Subcutaneous abdominal adipose tissue (tissue), 5 donors: ENCODE measurements around the gene ASB6.

Experiments used
- H3K27ac ChIP-seq: one replicate; pipeline ENCODE4 v1.7.0; 2013; ENCODE audit warnings: low read depth, mild to moderate bottlenecking, inconsistent platforms, low read length, moderate library complexity
- H3K27me3 ChIP-seq, 5 donors: one replicate each; pipeline ENCODE4 v1.7.0; 2013; ENCODE audit warnings: low read length in 5 of 5, inconsistent platforms in 1 of 5; ENCODE audit not compliant: control insufficient read depth in 5 of 5, insufficient read depth in 4 of 5
- H3K36me3 ChIP-seq, 5 donors: one replicate each; pipeline ENCODE4 v1.7.0; 2013; ENCODE audit warnings: low read length in 5 of 5; ENCODE audit not compliant: control insufficient read depth in 5 of 5, insufficient read depth in 5 of 5
- H3K4me1 ChIP-seq, 5 donors: one replicate each; pipeline ENCODE4 v1.7.0; 2013; ENCODE audit warnings: low read length in 5 of 5, mild to moderate bottlenecking in 3 of 5, moderate library complexity in 1 of 5; ENCODE audit not compliant: control insufficient read depth in 5 of 5, insufficient read depth in 5 of 5
- H3K4me3 ChIP-seq, 5 donors: one replicate each; pipeline ENCODE4 v1.7.0; 2013; ENCODE audit warnings: low read length in 5 of 5, low read depth in 1 of 5
- H3K9ac ChIP-seq, 5 donors: one replicate each; pipeline ENCODE4 v1.7.0; 2013; ENCODE audit warnings: low read length in 5 of 5, mild to moderate bottlenecking in 4 of 5, moderate library complexity in 3 of 5
- H3K9me3 ChIP-seq, 5 donors: one replicate each; pipeline ENCODE4 v1.7.0; 2013; ENCODE audit warnings: low read length in 5 of 5; ENCODE audit not compliant: control insufficient read depth in 5 of 5
- donor health status: healthy.
- donor health status: healthy.
- donor health status: healthy.
- donor health status: healthy.
- donor health status: healthy.

The ASB6 gene

DNA sequence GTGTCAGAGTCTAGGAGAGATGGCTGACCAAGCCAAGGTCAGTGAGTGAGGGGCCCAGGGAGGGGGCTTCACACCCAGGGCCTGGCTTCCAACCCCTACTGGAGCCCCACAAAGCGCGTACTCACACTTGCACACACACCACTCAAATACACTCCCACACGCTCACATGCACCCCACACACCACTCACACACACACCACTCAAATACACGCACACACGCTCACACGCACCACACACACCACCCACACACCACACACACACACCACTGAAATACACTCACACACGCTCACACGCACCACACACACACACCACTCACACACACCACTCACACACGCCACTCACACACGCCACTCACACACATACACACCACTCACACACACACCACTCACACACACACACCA, 5.7 kb upstream of the ASB6 start:
- H3K4me3 ChIP-seq = no peak overlapping the region
- peaks cover 0 to 6% (median 5%) of the 10 kb centered on the region in 5 donors for H3K4me1 ChIP-seq
- H3K27me3 ChIP-seq = no peaks in the 10 kb centered on the region
- no peaks in the 10 kb centered on the region for H3K9me3 ChIP-seq
- H3K36me3 ChIP-seq = no peaks in the 10 kb centered on the region
- no peak overlapping the region for H3K9ac ChIP-seq
- H3K27ac ChIP-seq = no peak overlapping the region

DNA sequence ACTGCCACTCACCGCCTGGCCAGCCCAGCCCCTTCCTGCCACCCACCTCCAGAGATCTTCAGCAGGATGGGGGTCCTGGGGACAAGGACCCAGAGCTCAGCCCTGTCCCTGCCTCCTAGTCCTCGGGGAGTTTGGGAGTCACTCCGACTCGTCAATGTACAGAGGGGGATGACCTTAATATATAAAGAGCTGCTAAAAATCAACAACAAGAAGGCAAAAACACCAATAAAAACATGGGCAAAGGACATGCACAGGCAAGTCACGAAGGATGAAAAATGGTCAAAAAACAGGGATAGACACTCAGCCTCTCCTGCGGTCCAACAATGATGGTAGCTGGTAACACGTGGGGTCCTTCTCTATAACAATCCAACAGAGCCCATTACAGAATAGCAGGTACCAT, 4.7 kb upstream of the ASB6 start:
- Histone ChIP-seq H3K9ac (no peak overlapping the region), H3K4me3 (no peak overlapping the region), H3K4me1 (peaks cover 0 to 10% (median 6%) of the 10 kb centered on the region in 5 donors), H3K9me3 (no peaks in the 10 kb centered on the region), H3K27ac (no peak overlapping the region), H3K27me3 (no peaks in the 10 kb centered on the region), H3K36me3 (no peaks in the 10 kb centered on the region)

DNA sequence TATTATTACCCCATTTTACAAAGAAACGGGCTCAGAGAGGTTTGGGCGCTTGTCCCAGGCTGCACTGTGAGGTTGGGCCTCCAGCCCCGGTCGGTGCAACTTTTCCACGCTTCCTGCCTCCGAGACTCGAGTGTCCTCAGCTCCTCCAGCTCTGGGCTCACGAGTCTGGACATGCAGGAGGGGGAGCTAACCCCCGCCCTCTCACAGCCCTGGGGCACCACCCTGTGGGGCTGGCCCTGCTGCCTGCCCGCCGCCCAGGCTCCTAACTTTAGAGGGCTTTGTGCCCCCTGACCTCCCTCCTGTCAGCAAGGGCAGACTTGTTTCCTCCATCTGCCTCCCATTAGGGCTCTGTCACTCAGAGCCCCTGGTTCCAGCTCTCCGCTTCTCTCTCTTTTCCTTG, 4.3 kb upstream of the ASB6 start:
- Histone ChIP-seq H3K9me3 (no peaks in the 10 kb centered on the region), H3K4me1 (peaks cover under 1 to 15% (median 10%) of the 10 kb centered on the region in 5 donors), H3K36me3 (no peaks in the 10 kb centered on the region), H3K27me3 (no peaks in the 10 kb centered on the region), H3K9ac (no peak overlapping the region), H3K27ac (no peak overlapping the region), H3K4me3 (no peak overlapping the region)

DNA sequence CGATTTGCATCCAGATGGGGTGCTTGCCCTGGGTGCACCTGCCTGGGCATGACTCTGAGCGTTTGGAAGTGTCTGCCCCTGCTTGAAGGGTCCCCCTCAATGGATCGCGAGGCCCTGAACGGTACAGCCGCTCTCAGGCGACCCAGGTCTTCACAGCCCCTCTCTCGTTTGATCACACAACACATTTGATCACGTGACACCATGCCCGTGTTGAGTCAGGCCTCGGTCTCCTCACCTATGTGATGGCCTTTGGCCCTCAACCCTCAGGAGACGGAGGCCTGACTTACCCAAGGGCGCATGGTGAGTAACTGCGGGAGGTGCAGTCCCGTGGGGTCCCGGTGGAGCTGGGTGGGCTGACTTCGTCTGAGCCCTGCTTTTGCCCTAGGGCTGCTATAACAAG, 3.0 kb upstream of the ASB6 start:
- Histone ChIP-seq H3K9me3 (no peaks in the 10 kb centered on the region), H3K27ac (no peak overlapping the region), H3K36me3 (no peaks in the 10 kb centered on the region), H3K9ac (no peak overlapping the region), H3K27me3 (no peaks in the 10 kb centered on the region), H3K4me1 (peaks cover 10 to 28% (median 24%) of the 10 kb centered on the region in 5 donors), H3K4me3 (no peak overlapping the region)

DNA sequence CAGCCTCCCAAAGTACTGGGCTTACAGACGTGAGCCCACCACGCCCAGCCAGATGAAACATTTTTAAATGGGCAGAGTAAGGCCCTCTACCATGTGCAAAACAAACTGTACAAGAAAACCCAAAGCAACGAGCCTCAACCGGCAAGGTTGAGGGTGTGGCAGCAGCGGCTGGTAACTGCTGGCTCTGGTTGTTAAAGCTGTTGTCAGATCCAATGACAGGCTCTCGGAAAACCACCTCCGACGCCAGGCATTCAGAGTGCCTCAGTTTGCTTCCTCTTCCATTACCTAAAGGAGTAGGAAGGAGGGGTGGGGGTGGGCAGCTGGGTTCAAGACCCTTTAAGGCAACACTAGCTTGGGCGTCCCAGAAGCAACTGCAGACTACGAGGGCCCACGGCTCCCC, 2.4 kb upstream of the ASB6 start:
- Histone ChIP-seq H3K9me3 (no peaks in the 10 kb centered on the region), H3K4me3 (no peak overlapping the region), H3K4me1 (peaks cover 10 to 31% (median 27%) of the 10 kb centered on the region in 5 donors), H3K36me3 (peaks cover 0 to 4% (median under 1%) of the 10 kb centered on the region in 5 donors), H3K9ac (no peak overlapping the region), H3K27ac (no peak overlapping the region), H3K27me3 (no peaks in the 10 kb centered on the region)

DNA sequence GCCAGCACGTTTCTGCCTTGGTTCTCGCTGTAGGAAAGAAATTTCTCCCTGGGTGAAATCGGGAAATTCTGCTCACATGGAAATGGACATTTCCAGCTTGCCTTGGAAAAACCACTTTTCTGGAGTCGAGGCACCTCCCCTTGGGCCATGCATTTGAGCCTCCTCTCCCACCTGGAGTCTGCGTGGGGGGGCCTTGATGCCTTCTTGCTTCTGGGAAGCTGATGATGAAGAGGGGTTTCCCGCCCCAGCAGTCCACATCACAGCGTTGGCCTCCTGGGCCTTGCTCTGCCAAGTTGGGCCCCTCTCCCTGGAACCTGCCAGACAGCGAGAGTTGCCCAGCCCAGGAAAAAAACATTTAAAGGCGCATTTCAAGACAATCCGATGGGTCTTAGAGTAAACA, 1.8 kb upstream of the ASB6 start:
- Histone ChIP-seq H3K4me3 (no peak overlapping the region), H3K36me3 (peaks cover 0 to 11% (median 7%) of the 10 kb centered on the region in 5 donors), H3K27ac (no peak overlapping the region), H3K4me1 (peaks cover 10 to 31% (median 27%) of the 10 kb centered on the region in 5 donors), H3K9ac (no peak overlapping the region), H3K27me3 (no peaks in the 10 kb centered on the region), H3K9me3 (no peaks in the 10 kb centered on the region)

DNA sequence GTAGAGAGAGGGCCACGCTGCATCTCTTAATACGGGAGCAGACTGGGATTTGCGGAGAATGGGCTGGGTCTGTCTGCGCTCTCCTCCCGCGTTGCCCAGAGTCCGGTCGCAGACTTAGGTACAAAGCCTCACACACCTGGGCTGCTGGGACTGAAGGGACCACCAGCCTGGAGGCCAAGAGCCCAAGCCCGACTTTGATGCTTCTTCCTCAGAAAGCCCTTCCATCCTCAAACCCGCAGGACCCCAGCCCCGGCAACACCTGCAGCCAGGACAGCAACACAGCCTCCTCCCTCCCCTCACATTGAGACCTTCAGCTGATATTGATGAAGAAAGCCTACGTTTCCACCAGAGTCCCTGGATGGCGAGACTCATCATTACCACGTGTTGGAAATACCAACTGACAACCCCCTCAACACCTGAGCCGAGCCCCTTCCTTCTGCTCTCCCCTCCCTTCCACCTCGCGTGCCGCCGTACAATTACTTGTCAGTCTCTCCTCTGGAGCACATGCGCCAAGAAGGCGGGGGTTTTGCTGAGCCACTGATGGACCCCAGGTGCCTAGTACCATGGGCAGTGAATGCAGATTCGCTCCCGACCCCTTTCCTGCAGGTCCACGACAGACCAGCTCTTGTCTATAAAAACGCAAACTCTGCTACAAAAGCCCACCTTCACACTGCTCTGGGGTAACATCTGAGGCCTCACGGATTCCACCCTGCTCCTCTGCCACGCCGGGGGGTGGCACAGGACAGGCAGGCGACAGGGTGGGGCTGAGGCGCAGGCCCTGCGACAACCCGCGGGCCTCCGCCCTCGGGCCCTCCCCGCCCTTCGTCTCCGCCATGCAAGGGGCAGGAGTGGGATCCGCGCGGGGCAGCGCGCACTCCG, 841 bp downstream of the ASB6 start:
- H3K9ac ChIP-seq = peak overlapping the region; percentile 82 to 94 (median 90)
- H3K4me3 ChIP-seq = peak overlapping the region; percentile 84 to 98 (median 94)
- peak overlapping the region; percentile 77 for H3K27ac ChIP-seq
- peaks cover 0 to 36% (median 30%) of the 10 kb centered on the region in 5 donors for H3K36me3 ChIP-seq
- H3K4me1 ChIP-seq = peaks cover 10 to 28% (median 26%) of the 10 kb centered on the region in 5 donors
- no peaks in the 10 kb centered on the region for H3K9me3 ChIP-seq
- no peaks in the 10 kb centered on the region for H3K27me3 ChIP-seq

DNA sequence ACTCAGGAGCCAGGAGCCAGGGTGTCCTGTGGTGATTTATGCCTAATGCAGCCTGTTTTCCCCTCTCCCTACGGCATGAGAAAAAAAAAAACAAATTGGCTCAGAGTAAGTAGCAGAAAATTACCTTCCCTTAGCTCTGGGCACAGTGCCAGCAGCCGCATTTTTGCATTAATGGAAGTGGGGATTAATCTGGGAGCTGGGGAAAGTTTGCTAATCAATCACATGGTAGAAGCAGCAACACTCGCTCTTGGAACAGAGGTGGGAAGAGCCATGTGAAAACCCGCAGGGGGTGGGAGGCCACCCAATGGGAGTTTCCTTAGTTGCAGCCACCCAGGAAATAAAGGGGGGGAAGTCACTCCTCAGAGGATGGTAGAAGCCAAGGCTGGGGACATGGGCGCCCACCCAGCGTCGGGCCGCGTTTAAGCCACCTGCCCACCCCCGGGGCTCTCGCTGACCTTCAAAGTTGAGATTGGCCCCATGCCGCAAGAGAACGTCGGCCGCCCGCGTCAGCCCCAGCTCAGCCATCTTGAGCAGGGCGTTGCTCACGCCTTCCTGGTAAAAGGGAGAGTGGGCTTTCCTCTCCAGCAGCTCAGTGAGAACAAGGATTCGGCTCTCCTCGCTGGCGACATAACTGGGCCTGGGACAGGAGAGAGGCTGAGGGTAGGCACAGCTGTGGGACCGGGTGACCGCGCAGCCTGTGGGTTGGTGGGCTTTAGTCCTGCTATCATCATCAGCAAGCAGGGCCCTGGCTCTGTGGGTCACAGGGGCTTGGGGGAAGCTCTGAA, 1.7 kb downstream of the ASB6 start:
- Histone ChIP-seq H3K9me3 (no peaks in the 10 kb centered on the region), H3K27ac (no peak overlapping the region), H3K4me3 (peak overlapping the region in 4 of 5 donors; percentile 93 to 98 (median 96)), H3K36me3 (peaks cover 0 to 43% (median 36%) of the 10 kb centered on the region in 5 donors), H3K4me1 (peaks cover 10 to 28% (median 26%) of the 10 kb centered on the region in 5 donors), H3K9ac (peak overlapping the region in 4 of 5 donors; percentile 26 to 94 (median 76)), H3K27me3 (no peaks in the 10 kb centered on the region)

DNA sequence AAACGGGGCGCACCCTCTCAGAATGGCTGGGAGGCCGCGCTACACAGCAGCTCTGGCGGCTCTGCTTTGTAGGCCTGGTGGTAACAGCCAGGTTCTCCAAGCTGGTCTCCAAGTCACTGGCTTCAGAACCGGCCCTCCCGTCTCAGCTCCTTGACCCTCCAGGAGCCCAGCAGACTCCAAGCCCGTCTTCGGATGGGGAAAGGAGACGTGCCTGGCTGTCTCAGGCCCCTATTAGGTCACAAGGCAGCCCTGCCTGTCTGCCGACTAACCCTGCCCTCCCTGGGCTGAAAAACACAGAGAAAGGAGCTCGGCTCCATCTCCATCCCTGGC, 2.2 kb downstream of the ASB6 start:
- H3K9ac ChIP-seq = peak overlapping the region in 3 of 5 donors; percentile 26 to 94 (median 58)
- H3K4me3 ChIP-seq = no peak overlapping the region
- no peaks in the 10 kb centered on the region for H3K9me3 ChIP-seq
- peaks cover 10 to 28% (median 26%) of the 10 kb centered on the region in 5 donors for H3K4me1 ChIP-seq
- peaks cover 0 to 49% (median 42%) of the 10 kb centered on the region in 5 donors for H3K36me3 ChIP-seq
- no peaks in the 10 kb centered on the region for H3K27me3 ChIP-seq
- H3K27ac ChIP-seq = no peak overlapping the region
